Activated CD4-positive, alpha-beta memory T cell treated with anti-CD3 and anti-CD28 coated beads, Interleukin-2, amount 10 ng/mL, durations not matched to agents 7 days and 5 days (primary cell): Measurements from ENCODE around the gene CELF4. TPM values are rescaled to one million over a fixed set of nuclear protein-coding genes. Genes with fewer than 3 reads are reported as not detected.

Experiments
- CTCF ChIA-PET: fragments of 350-600 bp; sonication (Branson Sonifier 250); formaldehyde crosslinking; loops from one replicate; lab custom pipeline; 2021; ENCODE audit warnings: antibody characterized with exemption, inconsistent platforms; lab: Charles Lee
- POLR2A ChIA-PET: fragments of 350-600 bp; sonication (Branson Sonifier 250); formaldehyde crosslinking; loops from one replicate; lab custom pipeline; 2021; ENCODE audit warnings: antibody characterized with exemption; lab: Charles Lee
- DNase-seq: peaks from one replicate; pipeline ENCODE4 v3.0.0-alpha.2; 2020
- H3K27ac Mint-ChIP-seq: one replicate; pipeline ENCODE4 v1.8.0; 2021; ENCODE audit warnings: mild to moderate bottlenecking, mixed read lengths
- H3K27me3 Mint-ChIP-seq: one replicate; pipeline ENCODE4 v1.8.0; 2021; ENCODE audit warnings: mixed read lengths
- H3K36me3 Mint-ChIP-seq: one replicate; pipeline ENCODE4 v1.8.0; 2021; ENCODE audit warnings: low read depth, mixed read lengths
- H3K4me1 Mint-ChIP-seq: one replicate; pipeline ENCODE4 v1.8.0; 2021; ENCODE audit warnings: mixed read lengths
- H3K4me3 Mint-ChIP-seq: one replicate; pipeline ENCODE4 v1.8.0; 2021; ENCODE audit warnings: mild to moderate bottlenecking, mixed read lengths
- H3K9me3 Mint-ChIP-seq: one replicate; pipeline ENCODE4 v1.8.0; 2021; ENCODE audit warnings: mixed read lengths
- total RNA-seq, 2 experiments: library from RNA; stranded (reverse); gene quantifications; one replicate each; pipeline ENCODE4 v1.2.3, GENCODE V29; 2021

The CELF4 gene
- total RNA-seq, 2 experiments from 2014 or later, result not detected

DNA sequence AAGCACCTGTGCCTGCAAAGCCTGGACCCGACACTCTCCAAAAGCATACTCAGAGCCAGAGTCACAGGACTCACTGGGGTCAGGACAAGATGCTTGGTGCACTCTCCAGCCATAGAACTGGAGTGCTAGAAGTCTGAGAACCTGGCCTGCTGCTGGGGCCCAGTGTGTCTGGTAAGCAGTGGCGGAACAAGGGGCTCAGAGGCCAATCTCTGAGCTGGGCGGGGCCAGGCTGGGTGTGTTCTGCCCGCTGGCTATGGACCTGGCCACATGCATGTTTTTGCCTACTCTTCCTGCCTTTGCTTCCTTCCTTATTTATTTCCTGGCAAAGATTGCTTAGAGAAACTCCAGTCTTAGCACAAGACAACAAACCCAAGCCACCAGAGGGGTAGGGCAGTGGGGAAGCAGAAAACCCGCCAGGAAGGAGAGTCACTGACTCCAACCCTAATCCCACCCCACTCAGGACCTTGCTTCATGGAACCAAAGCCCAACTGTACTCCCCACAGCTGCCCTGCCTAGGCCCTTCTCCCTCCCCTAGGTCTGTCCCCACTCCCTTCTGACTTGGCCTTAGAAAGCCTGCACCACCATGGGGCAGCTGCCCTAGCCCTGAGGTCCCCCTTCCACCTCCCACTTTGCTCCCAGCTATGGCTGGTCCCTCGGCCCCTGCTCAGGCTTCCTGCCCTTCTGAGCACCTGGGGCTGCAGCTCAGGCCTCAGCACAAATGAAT lies 315.5 kb downstream of the CELF4 start:
- no peaks in the 10 kb centered on the region for H3K36me3 Mint-ChIP-seq
- CTCF ChIA-PET, result no interaction called here
- peaks cover 28% of the 10 kb centered on the region for H3K27me3 Mint-ChIP-seq

DNA sequence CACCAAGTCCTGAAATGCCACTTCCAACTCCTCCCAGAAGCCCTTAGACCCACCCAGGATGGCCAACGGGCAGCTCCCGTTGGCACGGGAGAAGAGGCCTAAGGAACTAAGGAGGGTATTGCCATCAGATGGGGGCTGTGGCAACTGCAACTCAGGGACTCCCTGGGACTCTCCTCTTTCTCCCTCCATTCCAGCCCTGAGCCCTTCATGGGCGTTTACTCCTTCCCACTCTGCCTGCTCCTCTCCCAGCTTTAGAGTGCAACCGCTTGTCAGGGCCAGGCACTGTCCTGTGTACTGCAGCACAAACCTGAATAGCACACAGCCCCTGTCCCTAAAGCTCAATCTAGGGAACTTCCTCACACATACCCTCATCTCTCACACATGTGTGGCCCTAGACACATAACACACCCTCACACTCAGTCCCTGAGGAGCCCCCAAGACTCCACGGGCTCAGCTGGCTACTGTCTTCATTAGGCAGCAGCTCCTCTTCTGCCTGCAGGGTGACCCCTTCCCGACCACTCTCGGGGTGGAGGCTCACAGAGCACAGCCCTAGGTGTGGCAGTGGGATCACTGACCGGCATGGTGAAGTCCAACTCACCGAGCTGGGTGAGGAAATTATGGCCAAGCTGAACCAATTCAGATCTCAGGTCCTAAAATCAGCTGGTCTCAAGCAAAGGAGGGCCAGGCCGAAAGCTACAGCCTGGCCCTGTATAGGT lies 316.3 kb downstream of the CELF4 start:
- Mint-ChIP-seq H3K27me3 (peaks cover 25% of the 10 kb centered on the region), H3K4me1 (no peaks in the 10 kb centered on the region)
- CTCF ChIA-PET, result no interaction called here

More for the DNA sequence above, 315.5 kb downstream of the CELF4 start:
- Mint-ChIP-seq H3K9me3 (no peaks in the 10 kb centered on the region), H3K4me3 (no peak overlapping the region), H3K27ac (no peak overlapping the region), H3K4me1 (peaks cover 2% of the 10 kb centered on the region)
- POLR2A ChIA-PET, result no interaction called here
- no peak for DNase-seq

DNA sequence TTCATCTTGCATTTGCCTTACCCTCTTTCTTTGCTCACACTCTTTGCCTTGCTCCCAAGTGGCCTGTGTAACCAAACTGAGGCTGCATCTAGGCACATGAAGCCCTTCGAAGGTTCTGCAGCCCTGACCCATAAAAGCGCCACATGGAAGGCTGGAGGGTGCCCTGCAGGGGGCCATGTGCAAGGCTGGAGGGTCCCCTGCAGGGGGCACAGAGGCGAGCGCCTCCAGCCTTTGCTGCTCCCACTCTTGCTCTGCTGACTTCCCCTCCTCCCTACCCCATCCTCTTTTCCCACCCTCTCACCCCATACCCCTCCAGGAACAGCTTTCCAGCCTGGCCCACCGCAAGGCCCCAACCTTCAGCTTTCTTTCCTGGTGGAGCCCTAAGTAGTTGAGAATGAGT lies 317.3 kb downstream of the CELF4 start:
- Mint-ChIP-seq H3K27me3 (peaks cover 31% of the 10 kb centered on the region), H3K27ac (no peak overlapping the region), H3K36me3 (no peaks in the 10 kb centered on the region), H3K4me3 (no peak overlapping the region), H3K4me1 (peaks cover 1% of the 10 kb centered on the region), H3K9me3 (no peaks in the 10 kb centered on the region)
- no peak for DNase-seq
- ChIA-PET CTCF (no interaction called here), POLR2A (no interaction called here)

More for the DNA sequence above, 316.3 kb downstream of the CELF4 start:
- DNase-seq, result no peak
- Mint-ChIP-seq H3K27ac (no peak overlapping the region), H3K9me3 (no peaks in the 10 kb centered on the region), H3K36me3 (no peaks in the 10 kb centered on the region), H3K4me3 (no peak overlapping the region)
- POLR2A ChIA-PET, result no interaction called here

DNA sequence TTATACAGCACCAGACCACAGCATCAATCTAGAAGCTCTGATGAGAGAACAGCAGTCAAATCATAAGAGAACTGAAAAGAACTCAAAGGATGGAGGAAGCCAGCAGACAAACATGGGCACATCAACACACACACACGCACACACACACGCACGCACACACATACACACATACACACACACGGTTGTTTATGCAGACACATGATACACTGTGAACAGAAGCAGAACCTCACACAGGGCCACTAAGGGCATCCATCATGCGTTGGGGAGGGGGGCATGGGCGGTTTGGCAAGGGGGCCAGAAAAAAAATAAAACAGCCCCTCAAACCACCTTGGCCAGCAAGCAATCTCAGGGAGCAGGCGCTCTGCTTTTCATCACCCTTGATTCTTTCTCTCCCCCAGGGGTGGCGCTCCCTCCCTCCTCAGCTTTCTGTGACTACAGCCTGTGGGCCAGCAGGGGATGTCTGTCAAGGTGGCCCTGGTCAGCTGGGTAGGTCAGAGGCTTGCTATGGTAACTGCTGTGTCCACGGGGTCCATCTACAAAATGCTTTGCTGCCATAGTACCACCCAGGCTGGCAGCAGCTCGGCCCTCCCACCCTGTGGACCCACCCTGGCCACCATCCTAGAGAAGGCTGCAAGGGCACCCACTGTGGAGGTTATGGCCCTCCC lies 318.0 kb downstream of the CELF4 start:
- ChIA-PET CTCF (no interaction called here), POLR2A (no interaction called here)
- peaks cover 31% of the 10 kb centered on the region for H3K27me3 Mint-ChIP-seq
- H3K4me3 Mint-ChIP-seq, result no peak overlapping the region
- no peaks in the 10 kb centered on the region for H3K36me3 Mint-ChIP-seq
- H3K4me1 Mint-ChIP-seq, result peaks cover 1% of the 10 kb centered on the region
- no peak for DNase-seq
- no peaks in the 10 kb centered on the region for H3K9me3 Mint-ChIP-seq
- no peak overlapping the region for H3K27ac Mint-ChIP-seq

DNA sequence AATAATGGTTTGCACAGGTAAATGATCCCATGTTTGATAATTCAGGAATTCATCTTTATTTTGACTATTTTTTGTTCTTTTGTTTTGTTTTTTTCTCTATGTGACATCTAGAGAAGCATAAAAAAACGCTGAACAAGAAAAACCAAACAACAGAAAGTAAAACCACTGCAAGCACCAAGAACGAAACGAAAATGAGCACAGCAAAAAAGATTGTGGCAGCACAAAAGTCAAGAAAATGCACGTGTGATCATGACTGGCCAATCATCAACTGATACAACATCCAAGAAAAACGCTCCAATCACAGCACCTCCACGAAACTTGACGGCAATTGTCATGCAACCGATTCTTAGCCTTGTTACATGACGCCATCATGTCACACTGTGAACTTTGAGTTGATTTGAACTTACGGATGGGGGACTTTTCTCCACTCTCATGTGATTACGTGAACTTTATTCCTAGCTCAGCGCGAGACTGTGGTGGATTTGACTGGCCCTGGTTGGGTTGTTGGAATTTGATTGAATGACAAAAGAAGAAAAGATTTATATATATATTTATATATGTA lies 318.7 kb downstream of the CELF4 start:
- no peak overlapping the region for H3K27ac Mint-ChIP-seq
- no peaks in the 10 kb centered on the region for H3K9me3 Mint-ChIP-seq
- H3K36me3 Mint-ChIP-seq, result no peaks in the 10 kb centered on the region
- H3K27me3 Mint-ChIP-seq, result peaks cover 26% of the 10 kb centered on the region
- H3K4me1 Mint-ChIP-seq, result peaks cover 1% of the 10 kb centered on the region
- ChIA-PET POLR2A (no interaction called here), CTCF (no interaction called here)
- no peak for DNase-seq
- H3K4me3 Mint-ChIP-seq, result no peak overlapping the region

DNA sequence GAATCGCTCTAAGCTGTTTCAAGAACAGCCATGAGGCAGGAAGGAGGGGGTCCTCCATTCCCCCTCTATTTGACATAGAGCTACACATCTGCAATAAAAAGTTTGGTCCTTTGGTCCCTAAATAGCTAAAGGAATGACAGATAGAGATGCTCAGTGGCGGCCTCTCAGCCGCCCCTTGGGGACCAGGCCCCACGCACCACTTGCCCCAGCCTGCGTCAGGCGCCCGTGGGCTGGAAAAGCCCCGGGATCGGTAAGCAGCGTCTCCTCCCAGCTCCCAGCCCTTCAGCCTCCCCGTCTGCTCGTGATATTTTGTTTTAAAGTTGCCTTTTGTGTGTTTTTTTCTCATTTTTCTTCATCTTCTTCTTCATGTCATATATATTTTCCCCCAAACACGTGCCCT lies 321.0 kb downstream of the CELF4 start:
- Mint-ChIP-seq H3K4me1 (peaks cover 1% of the 10 kb centered on the region), H3K4me3 (no peak overlapping the region), H3K36me3 (no peaks in the 10 kb centered on the region), H3K27ac (no peak overlapping the region), H3K27me3 (peaks cover 21% of the 10 kb centered on the region), H3K9me3 (no peaks in the 10 kb centered on the region)
- ChIA-PET CTCF (no interaction called here), POLR2A (no interaction called here)
- DNase-seq, result no peak

DNA sequence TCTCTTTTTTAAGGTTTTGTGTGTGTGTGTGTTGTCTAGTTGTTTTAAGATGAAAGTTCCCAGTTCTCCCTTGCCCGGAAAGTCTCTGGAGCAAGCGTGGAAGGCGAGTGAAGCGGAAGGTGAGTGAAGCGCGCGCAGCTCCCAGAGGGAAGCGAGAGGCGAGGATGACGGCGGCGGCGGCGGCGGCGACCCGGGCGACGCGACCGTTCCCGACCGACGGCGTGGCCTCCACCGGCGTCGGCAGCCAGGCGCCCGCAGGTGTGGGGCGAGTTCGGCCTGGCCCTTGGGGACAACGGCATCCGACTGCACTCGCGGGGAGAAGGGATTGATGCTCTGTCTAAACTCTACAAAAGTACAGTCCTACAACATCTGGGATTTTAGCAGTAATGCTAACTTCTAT lies 321.9 kb downstream of the CELF4 start:
- DNase-seq, result no peak
- H3K27ac Mint-ChIP-seq, result no peak overlapping the region
- H3K36me3 Mint-ChIP-seq, result no peaks in the 10 kb centered on the region
- CTCF ChIA-PET, result no interaction called here
- no peak overlapping the region for H3K4me3 Mint-ChIP-seq
- POLR2A ChIA-PET, result no interaction called here
- H3K4me1 Mint-ChIP-seq, result peaks cover 1% of the 10 kb centered on the region
- no peaks in the 10 kb centered on the region for H3K9me3 Mint-ChIP-seq
- H3K27me3 Mint-ChIP-seq, result peaks cover 21% of the 10 kb centered on the region

DNA sequence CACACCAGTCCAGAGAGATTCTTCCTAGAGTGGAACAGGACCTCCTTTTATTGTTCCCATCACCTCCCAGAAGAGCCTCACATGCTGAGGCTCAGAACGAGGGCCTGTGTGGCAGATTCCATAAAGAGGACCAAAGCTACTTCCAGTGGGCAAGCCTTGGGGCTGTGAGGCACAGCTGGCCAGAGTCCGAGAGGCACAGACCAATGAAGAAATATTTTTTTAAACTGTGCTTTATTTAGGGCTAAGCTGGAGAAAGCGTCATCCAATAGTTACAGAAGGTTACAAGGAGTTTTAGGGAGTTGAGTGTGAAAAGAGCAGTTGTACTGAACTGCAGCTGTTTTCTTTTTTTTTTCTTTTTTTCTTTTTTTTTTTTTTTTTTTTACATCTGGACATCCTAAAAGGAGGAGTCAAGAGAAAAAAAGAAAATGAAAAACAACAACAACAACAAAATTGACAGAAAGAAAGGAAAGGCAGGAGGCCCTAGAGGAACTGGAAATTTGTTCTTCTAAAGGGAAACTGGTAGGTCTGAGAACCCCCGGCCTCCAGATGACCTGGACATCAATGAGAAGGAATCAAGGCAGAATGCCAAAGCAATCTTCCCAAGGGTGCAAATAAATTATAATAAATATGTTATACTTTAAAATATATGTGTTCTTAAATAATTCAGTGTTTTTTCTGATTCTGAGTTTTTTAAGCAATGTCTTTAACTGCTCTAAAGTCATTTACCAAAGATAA lies 322.6 kb downstream of the CELF4 start:
- Mint-ChIP-seq H3K36me3 (no peaks in the 10 kb centered on the region), H3K9me3 (no peaks in the 10 kb centered on the region), H3K27ac (no peak overlapping the region), H3K4me3 (no peak overlapping the region), H3K4me1 (peaks cover 1% of the 10 kb centered on the region), H3K27me3 (peaks cover 21% of the 10 kb centered on the region)
- no peak for DNase-seq
- POLR2A ChIA-PET, result no interaction called here
- CTCF ChIA-PET, result no interaction called here

DNA sequence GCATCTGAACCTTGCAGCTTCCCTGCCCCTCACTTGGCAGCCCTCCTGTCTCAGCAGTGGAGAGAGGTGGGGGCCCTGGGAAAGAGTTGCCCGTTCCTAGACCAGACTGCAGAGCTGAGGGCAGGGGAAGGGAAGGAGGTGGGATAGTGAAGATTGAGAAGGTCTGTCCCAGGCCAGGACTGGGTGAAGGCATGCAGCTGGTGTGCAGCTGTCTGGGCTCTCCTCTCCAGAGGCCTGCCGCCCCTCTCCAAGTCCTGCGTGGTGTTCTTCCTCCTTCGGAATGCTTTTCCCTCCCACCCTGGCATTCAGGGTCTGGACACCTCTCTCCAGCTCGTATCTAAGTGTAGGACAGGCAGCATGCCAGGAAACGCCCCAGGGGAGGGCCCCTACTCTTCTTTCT lies 323.5 kb downstream of the CELF4 start:
- Mint-ChIP-seq H3K9me3 (no peaks in the 10 kb centered on the region), H3K27me3 (peaks cover 21% of the 10 kb centered on the region), H3K4me3 (no peak overlapping the region), H3K4me1 (peaks cover 1% of the 10 kb centered on the region), H3K36me3 (no peaks in the 10 kb centered on the region), H3K27ac (no peak overlapping the region)
- CTCF ChIA-PET, result no interaction called here
- POLR2A ChIA-PET, result no interaction called here
- no peak for DNase-seq

DNA sequence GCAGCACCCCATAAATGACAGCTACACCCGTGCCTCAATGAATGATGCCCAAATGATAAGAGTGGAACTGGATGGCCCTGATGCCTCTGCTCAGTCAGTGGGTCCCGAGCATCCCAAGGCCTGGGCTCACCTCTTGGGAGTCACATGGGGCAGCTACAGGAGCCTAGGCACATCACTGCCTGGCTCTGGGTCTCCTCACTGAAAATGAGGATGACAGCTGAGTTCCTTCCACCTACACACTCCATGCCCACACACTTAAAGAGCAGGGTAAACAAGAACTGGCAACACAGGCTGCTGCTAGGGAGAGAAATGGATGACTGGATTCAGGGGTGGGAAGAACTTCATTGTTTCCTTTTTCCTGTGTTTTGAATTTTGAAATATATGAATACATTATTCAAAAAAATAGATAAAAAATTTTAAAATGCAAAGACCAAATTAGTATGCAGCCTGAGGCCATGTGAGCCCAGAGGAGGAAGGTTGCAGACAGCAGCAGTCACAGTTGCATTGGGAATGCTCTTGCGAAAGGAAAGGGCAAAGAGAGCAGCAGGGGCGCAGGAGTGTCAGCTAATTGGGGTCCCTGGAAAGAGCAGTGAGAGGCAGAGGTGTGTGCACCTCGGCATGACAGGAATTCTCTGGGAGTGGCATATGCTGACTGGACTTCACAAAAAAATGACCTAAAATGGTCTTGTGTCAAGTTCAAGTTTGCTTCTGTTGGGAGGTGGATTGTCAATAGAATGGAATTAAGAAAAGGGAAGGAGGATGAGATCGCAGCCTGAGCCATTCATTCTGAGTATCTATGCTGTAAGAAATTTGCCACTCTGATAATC lies 327.1 kb downstream of the CELF4 start:
- Mint-ChIP-seq H3K27me3 (peaks cover 9% of the 10 kb centered on the region), H3K9me3 (no peaks in the 10 kb centered on the region), H3K27ac (no peak overlapping the region), H3K4me1 (no peaks in the 10 kb centered on the region), H3K4me3 (no peak overlapping the region), H3K36me3 (no peaks in the 10 kb centered on the region)
- ChIA-PET POLR2A (no interaction called here), CTCF (no interaction called here)
- DNase-seq, result no peak

DNA sequence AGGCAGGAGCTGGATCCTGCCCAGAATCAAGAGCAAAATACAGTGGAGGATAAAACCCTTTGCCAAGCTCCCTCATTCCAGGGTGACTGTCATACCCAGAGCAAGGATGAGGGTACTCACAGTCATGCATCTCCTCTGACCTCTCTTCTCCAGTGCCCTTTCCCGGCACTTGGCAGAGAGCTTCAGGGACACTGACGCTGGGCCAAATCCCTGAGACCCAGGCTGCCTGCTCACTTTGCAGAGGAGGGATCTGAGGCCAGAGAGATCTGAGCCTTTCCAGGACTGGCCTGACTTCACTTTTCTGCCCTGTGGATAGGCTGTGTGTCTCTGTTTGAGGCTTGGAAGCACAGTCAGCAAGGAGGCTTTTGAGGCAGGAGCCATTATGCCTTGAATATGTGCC lies 330.0 kb downstream of the CELF4 start:
- no peak overlapping the region for H3K27ac Mint-ChIP-seq
- H3K9me3 Mint-ChIP-seq, result no peaks in the 10 kb centered on the region
- H3K27me3 Mint-ChIP-seq, result no peaks in the 10 kb centered on the region
- DNase-seq, result no peak
- no peaks in the 10 kb centered on the region for H3K4me1 Mint-ChIP-seq
- ChIA-PET POLR2A (no interaction called here), CTCF (no interaction called here)
- no peak overlapping the region for H3K4me3 Mint-ChIP-seq
- no peaks in the 10 kb centered on the region for H3K36me3 Mint-ChIP-seq

DNA sequence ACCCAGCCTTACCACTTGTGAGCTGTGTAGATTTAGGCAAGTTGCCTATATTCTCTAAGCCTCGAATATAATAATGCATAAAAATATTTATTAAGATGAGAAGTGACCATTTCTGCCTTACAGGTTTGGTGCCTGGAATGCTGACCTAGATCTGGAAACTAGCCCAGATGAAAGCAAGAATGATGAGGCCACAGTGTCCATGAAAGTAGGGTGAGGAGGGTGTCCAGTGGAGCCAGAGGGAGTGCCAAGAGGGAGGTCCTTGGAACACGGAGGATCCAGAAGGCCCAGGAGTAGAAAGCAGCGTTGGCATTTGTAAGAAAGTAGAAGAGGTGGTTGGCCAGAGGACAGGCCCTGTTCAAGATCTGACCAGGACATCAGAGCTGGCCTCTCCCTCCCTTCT lies 334.3 kb downstream of the CELF4 start:
- H3K9me3 Mint-ChIP-seq, result no peaks in the 10 kb centered on the region
- no peak overlapping the region for H3K27ac Mint-ChIP-seq
- no peaks in the 10 kb centered on the region for H3K4me1 Mint-ChIP-seq
- POLR2A ChIA-PET, result no interaction called here
- CTCF ChIA-PET, result no interaction called here
- H3K36me3 Mint-ChIP-seq, result no peaks in the 10 kb centered on the region
- H3K27me3 Mint-ChIP-seq, result no peaks in the 10 kb centered on the region
- no peak overlapping the region for H3K4me3 Mint-ChIP-seq
- DNase-seq, result no peak
